ENCODE data around the gene NTM.

The NTM gene

DNA sequence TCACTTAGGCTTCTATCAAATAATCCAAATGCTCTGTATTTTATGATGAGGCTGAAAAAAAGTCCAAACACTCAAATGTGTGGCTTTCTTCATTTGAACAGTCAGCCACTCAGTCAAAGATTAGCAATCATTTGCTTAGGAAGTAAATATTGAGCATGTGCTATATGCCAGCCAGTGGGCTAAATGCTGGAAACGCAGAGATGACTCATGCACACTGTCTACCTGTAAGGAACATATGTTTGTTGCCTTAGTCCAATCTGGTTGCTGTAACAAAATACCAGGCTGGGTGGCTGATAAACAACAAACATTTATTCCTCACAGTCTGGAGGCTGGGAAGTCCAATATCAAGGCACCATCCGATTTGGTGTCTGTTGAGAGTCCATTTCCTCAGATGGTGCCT, 617.3 kb downstream of the NTM start:
- DNase-seq: no peak

DNA sequence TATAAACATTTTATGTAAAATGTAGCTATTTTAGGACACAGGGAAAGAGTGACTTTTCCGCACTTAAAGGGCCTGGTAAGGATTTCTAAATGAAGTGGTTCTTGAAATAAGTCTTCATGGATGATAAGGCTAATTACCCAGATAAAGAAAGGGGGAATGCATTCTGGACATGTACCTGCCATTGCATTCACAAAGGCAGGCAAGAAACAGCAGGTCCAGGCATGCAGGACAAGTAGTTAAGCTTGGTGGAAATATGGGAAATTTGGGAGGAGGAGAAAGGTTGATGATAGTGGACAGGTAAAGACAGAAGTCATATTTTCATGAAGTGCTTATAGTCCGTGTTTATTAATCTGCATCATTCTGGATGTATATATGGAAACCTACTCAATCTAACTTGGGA, 621.2 kb downstream of the NTM start:
- no peak for DNase-seq

DNA sequence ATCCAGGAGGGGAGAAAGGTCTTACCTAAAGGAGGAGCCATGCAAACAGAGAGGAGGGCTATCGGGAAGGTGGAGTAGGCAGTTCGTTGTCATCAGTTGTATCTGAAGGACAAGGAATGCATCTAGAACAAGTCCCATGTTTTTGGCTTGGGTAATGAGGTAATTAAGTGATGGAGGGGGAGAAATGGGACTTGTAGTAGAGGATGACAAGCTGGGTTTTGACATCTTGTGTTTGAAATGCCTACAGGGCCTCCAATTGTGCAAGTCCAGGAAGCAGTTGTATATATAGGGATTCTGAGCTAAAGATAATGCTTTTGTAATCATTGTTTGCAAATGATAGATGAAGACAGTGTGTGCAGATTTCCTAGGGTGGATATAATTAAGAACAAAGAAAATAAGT, 622.8 kb downstream of the NTM start:
- DNase-seq: no peak

DNA sequence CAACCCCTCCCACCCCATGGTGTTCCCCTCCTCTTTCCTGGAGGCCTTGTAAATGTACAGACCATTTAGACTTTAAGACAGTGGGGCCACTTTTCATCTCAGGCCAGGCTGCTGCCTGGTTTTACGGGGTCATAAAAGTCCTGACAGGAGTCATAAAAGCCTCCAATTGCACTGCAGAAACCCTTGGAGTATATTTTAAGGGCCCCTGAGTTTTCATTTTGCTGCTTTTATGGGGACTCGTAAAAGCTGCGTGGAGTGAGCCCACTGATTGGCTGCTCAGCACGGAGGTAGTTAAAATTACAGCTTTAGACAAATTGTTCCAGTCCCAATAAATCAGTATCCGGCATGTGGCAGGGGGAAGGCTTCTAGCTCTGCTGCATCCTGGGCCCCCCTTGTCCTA, 627.6 kb downstream of the NTM start:
- no peak for DNase-seq

DNA sequence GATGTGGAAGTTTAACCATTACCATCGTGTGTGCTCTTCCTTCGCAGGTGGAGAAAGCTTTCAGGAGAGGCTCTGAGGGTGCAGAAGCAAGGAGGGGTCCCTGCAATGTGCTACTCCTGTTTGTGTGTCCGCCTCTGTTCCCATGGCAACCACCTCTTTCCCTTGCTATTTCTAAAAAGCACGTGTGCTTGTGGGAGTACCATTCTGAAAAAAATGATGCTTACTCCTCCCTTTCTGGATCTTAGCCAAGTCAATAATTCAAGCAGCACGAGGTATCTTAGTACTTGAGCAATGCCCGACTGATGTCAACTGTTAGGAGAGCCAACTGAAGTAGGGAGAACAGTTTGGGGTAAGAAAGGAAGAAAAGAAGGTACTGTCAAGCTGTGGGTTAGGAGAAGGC, 628.7 kb downstream of the NTM start:
- DNase-seq: no peak

DNA sequence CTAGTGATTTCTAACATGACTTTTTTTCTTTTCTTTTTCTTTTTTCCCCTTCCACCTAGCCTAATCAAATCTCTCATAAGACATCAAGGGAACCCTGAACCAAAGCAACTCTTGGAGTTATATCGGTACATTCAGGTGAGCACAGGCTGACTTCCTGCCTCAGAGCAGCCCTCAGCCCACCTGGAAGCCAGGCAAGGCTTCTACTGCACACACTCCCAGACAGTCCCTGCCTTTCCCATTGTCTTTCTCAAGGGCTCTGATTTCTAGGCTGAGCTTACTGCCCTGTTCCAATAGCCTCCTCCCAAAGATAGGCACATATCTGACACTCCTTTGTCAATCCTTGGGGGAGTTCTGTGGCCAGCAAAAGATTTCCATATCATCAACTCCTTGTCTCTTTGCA, 629.5 kb downstream of the NTM start:
- no peak for DNase-seq

DNA sequence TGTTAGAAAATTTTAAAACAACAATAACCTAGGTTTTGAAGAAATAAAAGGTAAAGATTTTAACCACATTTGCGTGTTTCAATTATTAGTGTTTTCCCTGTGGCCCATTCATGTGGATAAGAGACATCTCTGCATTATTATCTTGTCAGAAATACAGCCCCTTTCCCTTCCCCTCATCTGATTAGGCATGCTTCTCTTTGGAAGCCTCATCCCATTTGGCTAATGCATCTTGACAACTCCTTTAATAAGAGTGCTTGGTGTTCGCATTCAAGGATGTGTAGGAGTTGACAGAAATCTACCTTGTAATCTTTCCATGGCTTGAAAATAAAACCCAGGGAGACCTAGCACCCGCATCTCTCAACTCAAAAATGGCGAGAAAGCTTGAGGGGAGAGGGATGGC, 635.5 kb downstream of the NTM start:
- no peak for DNase-seq

DNA sequence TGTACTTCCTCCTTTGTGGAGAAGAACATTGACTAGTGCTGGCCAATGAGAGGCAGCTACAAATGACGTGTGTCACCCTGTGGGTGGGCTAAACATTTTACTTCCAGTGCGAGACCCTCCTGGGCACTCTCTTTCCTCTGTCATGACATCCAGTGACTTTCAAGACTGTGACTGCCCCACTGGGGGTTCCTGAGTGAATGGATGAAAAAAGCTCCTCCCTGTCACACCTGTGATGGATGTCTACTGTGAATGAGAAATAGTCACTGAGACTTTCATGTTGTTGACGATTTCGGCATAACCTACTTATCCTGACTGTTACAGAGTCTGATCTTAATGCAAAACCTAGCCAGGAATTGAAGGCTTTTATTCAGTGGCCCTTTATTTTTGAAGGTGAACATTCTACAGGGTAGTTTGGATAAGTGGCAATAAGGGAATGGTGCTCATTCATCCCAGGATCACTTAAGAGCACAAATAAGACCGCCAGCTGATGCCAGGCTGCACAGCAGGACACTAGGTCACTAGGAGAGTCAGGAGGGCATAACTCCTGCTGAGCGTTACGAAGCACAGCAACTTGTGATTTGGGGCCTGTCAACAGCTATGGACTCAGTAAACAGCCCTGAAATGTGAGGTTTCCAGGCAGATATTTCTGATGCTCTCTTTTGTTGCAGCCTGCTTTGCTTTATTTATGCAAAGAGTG, 636.6 kb downstream of the NTM start:
- DNase-seq: no peak

DNA sequence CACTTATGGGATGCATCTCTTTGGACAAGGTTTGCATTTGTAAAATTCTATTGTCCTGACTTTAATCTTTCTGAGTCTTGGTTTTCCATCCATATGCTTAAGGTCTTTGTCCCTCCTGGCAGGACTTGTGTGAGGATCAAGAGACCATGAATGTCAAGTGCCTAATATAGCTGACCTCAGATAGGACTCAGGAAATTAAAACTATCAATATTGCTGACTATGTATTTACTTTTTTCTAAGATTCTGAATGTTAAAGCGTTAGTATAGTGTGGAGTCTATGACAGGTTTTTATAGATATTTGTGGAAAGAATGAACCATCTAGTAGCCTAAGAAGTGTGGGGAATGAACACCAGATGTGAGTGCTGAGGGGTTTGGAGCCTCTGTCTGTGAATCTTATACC, 637.8 kb downstream of the NTM start:
- no peak for DNase-seq

DNA sequence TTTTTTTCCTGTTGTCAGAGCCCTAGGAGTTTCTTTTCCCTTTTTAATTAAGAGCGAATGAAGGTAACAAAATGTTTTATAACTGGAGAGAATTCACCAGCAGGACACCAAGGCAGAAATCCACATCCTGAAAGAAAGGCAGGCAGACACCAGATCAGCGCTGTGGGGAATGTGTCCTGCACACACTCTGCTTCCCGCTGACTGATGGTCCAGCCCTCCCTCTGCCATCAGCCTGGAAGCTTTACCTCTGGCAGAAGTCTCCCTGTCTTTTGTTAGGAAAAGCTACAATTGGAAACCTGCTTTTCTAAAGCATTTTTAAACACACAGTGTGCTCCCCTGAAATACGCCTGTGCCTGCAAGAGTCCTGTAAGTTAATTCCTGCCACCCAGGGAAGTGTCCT, 638.5 kb downstream of the NTM start:
- no peak for DNase-seq

DNA sequence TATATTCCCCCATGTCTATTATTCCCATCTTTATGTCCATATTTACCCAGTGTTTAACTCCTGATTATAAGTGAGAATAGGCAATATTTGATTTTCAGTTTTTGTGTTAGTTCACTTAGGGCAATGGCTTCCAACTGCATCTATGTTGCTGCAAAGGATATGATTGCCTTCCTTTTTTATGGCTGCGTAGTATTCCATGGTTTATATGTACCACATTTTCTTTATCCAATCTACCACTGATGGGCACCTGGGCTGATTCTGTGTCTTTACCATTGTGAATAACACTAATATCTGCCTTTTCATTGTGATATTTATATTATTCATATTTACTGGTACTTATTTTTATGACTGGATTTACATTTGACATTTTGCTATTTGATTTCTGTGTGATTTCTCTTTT, 649.6 kb downstream of the NTM start:
- no peak for DNase-seq

DNA sequence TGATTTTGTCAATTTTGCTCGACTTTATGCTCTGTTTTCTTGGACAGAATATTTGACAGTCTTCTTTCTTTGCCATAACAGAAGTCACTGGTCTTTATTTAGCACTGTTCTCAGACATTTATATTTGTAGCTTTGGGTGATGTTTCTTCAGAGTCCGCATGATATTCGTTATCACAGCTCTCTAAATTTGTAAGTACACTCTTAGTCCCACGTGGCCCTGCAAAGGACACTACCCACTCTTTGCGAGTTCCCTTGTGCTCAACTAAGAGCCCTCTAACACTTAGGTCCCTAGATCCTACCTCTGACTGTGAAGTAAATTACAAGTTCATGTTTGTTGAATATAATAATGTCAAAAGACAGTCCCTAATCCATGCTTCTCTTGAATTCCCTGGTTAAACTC, 651.9 kb downstream of the NTM start:
- DNase-seq: no peak

DNA sequence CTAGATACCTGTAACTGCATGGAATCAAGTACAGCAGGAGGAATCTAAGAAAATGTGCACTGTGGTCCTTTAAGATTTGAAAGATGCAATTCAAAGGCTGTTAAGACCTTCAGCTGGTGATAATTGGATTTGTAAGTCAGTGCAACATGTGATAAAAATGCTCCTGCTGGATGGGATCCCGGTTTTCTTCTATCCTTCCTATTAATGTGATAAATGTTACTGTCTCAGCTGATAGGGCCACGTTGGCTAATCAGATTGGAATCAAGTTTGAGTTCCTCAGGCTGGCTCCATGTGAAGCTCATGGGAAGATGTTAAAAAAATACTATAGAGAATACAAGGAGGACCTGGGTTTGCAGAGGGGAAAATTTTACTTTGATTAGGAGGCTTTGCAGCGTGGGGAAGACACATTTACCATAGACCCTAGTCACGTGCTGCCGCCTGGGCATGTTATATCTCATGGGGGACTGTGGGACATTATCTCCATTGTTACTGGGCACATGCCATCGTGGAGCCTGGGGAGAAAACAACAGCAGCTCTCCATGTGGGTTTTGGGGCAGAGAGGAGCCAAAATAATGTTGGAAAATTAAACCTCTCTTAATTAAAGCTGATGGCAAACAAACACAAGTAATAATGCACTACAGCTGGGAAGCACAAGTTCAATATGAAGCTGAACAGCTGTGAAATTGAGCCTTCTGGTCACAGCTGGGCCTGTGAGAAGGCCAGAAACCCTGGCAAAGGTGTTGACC, 652.5 kb downstream of the NTM start:
- no peak for DNase-seq

DNA sequence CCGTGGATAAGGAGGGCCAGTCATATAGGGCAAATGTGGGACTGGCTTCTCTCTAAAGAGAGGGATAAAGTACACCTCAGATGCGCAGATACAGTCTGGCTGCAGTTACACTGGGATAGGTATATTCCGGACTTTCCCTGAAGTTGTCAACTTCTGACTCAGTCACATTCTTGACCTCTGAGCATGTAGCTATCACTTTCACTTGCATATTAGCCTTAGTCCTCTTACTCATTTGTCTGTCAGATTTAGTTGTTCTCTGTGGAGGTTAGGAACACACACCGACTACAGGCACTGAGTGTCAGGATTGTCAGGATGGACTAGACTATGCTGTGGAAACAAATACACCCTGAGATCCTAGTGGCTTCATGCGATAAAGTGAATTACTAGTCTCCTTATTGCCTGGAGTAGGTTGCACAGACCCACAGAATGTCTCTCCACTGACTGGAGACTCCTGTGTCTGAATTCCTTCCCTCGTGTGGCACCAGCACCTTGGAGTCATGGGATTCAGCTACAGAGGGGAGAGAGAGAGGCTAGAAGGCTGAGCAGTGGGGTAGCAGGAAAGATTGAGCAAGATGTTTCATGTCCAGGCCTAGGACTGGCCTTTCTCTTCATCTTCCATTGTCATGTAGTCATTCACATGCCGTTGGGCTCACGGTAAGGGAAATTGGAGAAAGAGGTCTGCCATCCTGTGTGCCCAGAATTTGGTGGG, 654.3 kb downstream of the NTM start:
- DNase-seq: no peak

DNA sequence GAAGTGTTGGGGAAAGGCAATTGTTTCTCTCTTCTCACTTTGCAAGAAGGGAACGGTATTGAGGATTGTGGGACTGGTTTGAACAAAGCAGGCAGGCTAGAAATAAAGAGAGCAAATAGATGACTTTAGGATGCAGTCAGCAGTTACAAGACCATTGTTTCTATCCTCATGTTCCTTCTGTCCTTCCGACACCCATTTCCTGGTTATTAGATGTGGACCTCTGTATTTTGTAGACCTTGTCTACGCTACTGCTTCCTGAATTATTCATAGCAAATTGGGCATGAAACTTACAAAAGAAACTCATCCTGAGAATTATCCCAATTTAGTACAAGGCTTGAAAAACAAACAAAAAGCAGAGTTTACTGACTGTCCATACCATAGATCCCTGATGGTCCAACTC, 656.3 kb downstream of the NTM start:
- no peak for DNase-seq

DNA sequence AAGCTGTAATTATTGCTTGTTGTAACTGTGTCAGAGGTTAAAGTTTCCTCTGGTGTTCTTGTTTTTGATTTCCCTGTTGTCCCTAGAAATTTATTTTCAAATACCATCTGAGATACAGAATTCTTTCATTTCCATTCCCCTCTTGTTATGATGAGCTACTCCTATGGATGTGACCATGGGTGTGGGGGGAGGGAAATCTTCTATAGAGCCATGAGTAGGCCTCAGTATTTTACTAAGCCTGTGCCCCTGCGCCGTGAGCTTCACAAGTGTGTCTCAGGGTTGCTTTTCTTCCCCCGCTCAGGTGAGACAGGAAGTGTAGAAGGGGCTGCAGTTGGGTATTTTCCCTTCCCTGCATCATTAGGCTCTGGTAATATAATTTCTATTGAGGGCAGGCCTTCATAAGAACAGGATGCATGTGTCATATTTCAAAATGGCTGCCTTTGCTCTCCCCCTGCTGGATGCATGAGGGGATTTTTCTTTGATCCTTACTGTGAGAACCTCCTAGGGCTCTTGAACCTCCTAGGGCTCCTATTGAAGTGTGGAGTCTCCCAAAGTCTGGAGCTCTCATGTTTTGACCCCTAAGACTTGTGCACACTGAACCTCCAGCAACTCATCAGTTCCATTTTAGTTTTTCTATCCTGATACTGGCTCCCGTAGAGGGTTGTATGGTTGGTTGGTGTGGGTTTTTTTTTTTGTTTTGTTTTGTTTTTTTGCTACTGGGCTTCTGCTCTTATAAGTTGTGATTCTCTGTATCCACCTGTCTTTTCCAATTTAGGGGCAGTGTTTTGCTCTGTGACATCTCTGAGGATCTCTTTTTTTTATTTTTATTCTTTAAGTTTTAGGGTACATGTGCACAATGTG, 658.2 kb downstream of the NTM start:
- no peak for DNase-seq

DNA sequence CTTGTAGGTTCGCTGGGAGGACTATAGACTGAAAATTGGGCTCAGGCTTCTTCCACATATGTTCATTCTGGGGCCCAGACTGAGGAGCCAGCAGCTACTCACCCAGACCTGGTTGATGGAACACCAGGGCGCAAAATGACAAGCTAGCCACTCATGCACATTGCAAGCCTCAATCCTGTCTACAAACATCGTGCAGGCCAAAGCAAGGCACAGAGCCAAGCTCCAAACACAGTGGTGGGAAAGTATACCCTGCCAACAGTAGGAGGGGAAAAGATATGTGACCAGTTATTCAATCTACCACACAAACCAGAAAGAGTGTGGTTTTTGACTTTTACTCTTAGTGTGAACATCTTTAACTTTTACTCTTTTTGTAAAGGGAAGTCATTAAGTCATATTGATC, 660.5 kb downstream of the NTM start:
- no peak for DNase-seq

DNA sequence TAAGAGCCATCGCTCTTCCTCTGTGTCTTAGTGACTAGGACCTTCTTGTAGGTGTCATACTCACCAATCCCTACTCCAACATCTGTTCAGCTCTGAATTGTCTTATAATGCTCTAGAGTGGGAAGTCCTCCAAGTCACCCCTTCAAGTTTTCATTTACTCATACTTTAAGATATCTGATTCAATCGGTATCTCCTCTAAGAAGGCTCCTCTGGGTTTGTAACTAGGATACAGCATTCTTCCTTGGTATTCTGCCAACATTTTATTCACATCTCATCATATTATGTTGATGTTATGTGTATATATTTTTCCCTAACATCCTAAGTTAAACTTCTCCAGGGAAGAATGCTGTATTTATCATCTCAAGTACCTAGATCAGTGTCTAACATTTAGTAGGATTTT, 662.1 kb downstream of the NTM start:
- DNase-seq: no peak

DNA sequence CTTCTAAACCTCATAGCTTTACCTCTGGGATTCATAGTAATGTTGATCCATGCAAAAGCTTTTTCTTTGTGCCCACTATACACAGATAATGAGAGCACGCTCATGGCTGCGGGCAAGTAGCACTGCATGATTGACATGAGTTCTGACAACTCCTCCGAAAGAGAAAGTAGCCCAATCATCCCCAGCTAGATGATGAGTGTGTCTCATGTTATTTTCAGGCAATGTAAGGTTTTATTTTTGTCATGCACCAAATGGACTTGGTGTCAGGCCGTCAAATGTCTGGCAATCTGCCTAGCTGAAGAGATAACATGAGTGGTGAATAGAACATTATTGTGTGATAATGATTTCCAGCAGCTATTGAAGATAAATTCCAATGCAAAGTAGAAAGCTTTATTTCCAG, 662.6 kb downstream of the NTM start:
- DNase-seq: no peak

DNA sequence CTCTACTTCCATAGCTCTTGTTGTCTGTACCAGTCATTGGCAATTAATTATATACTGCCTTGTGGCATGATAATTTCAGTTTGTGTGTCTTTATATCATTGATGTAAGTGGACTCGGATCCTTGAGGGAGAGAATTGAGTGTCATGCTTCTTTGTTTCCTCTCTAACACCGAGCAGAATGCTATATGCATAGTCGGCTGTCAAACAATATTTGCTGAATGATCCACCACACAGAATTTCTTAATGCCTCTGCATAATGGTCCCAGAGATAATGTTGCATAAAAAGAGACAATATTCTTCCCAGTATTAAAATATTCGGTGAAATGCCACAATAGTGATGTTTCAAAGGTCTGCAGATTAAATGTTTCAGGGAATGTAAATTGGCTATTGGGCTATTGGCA, 664.8 kb downstream of the NTM start:
- no peak for DNase-seq

DNA sequence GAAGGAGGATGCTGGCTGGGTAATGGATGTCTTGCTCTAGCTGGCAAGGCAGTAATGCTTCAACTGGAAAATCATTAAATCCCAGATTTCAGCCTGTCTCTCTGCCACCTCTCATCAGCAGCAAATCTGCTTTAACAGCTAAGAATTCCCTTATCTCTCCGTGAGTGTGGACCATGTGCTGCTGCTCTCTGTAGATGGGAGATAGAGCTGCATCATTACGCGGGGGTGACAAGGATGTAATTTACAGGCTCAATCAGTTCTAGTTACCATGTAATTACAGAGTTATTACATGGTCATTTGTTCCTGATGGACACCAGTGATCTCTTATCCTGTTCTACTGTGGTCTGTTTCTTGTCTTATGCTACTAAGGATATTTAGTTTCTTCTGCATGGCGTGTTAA, 665.4 kb downstream of the NTM start:
- DNase-seq: no peak

DNA sequence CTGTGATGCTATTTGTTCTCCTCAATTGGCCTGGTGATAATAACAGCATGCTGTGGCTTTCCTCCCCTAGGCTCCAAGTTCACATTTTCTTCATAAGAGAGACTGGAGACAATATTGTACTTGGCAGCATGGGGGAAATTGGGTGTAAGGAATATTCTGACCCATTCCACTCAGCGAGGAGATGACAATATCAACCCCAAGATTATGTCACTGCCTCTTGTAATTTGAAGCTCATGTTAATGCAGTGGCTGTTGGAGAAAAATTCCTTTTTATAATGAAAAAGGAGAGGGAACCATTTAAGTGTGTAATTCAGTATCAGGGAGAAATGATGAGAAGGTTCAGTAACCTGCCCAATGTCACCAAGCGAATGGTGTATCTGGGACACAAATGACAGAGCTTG, 665.8 kb downstream of the NTM start:
- no peak for DNase-seq

DNA sequence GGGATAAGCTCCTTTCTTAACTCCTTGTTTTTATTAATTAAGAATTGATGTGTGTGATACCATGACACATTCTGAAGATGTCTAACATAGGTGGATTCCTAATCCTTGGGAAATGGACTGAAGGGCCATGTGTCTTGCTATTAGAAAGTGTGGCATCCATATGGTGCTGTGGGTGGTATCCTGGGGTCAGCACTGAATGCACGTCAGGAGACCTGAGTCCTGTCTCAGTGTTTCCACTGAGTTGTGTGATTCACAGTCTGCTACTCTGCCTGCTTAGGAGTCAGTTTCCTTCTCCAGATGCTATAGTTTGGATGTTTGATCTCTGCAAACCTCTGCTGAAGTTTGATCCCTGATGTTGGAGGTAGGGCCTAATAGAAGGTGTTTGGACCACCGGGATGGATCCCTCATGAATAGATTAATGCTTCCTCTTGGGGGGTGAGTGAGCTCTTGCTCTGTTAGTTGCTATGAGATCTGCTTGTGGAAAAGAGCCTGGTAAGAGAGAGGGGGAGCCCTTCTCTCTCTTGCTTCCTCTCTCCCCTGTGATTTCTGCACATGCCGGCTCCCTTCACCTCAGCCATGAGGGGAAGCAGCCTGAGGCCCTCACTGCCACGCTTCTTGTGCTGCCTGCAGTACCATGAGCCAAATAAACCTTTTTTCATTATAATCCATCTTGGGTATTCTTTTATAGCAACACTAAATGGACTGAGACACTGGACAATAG, 666.5 kb downstream of the NTM start:
- no peak for DNase-seq

Measured in GF-D8 (cell line).